Stimulated activated naive B cell treated with anti-CD40 and anti-IgM and Interleukin-4, amounts not matched to agents 10 μg/mL and 1 μg/mL and 100 μg/mL, for 72 hours (primary cell): ENCODE data around the gene POLR2B.
"Not testable (repeated sequence)": the region's sequence is repeated elsewhere in the genome, so short reads cannot be mapped to it uniquely, and the experiment has no call there.

Experiments
- ATAC-seq, 2 donors: fragments of 150-1000 bp; cut with Tn5 transposase; replicated peaks; 2 replicates each; pipeline ENCODE4 v1.10.0; 2021; ENCODE audit warnings: moderate library complexity in 1 of 2
- DNase-seq: peaks from one replicate; pipeline ENCODE4 v3.0.0; 2021
- H3K27ac Mint-ChIP-seq: one replicate; pipeline ENCODE4 v1.8.0; 2022; ENCODE audit warnings: mild to moderate bottlenecking, mixed read lengths
- H3K27me3 Mint-ChIP-seq, 2 donors: one replicate each; pipeline ENCODE4 v1.8.0; 2022; ENCODE audit warnings: mixed read lengths in 2 of 2
- H3K36me3 Mint-ChIP-seq, 2 donors: one replicate each; pipeline ENCODE4 v1.8.0; 2022; ENCODE audit warnings: mixed read lengths in 2 of 2, mild to moderate bottlenecking in 1 of 2
- H3K4me1 Mint-ChIP-seq, 2 donors: one replicate each; pipeline ENCODE4 v1.8.0; 2022; ENCODE audit warnings: mixed read lengths in 2 of 2, mild to moderate bottlenecking in 1 of 2
- H3K4me3 Mint-ChIP-seq, 2 donors: one replicate each; pipeline ENCODE4 v1.8.0; 2022; ENCODE audit warnings: mild to moderate bottlenecking in 2 of 2, mixed read lengths in 2 of 2, moderate library complexity in 1 of 2
- H3K9me3 Mint-ChIP-seq, 2 donors: one replicate each; pipeline ENCODE4 v1.8.0; 2022; ENCODE audit warnings: mixed read lengths in 2 of 2, mild to moderate bottlenecking in 1 of 2

The POLR2B gene

GRCh38 chr4:57051524-57051923 is 72.8 kb downstream of the POLR2B start:
- H3K4me3 Mint-ChIP-seq, result no peak overlapping the region
- H3K4me1 Mint-ChIP-seq, result no peaks in the 10 kb centered on the region
- H3K36me3 Mint-ChIP-seq, result no peaks in the 10 kb centered on the region
- H3K27me3 Mint-ChIP-seq, result no peaks in the 10 kb centered on the region
- no peak overlapping the region for H3K27ac Mint-ChIP-seq
- DNase-seq (no peak), ATAC-seq (no peak)
- H3K9me3 Mint-ChIP-seq, result peaks cover 6 to 7% of the 10 kb centered on the region in 2 donors

- ATAC-seq (no peak), DNase-seq (no peak)
- no peaks in the 10 kb centered on the region for H3K27me3 Mint-ChIP-seq
- H3K27ac Mint-ChIP-seq, result no peak overlapping the region
- H3K4me3 Mint-ChIP-seq, result no peak overlapping the region
- H3K9me3 Mint-ChIP-seq, result no peaks in the 10 kb centered on the region
- H3K36me3 Mint-ChIP-seq, result no peaks in the 10 kb centered on the region
- no peaks in the 10 kb centered on the region for H3K4me1 Mint-ChIP-seq
These were observed 74.8 kb downstream of the POLR2B start for GRCh38 chr4:57053508-57053907.

GRCh38 chr4:57055886-57056285 is 77.2 kb downstream of the POLR2B start:
- Mint-ChIP-seq H3K27me3 (no peaks in the 10 kb centered on the region), H3K4me1 (peaks cover 3 to 6% of the 10 kb centered on the region in 2 donors), H3K36me3 (no peaks in the 10 kb centered on the region), H3K27ac (no peak overlapping the region), H3K9me3 (no peaks in the 10 kb centered on the region), H3K4me3 (no peak overlapping the region)
- DNase-seq (no peak), ATAC-seq (no peak)

GRCh38 chr4:57059890-57060716 is 81.4 kb downstream of the POLR2B start:
- Mint-ChIP-seq H3K9me3 (no peaks in the 10 kb centered on the region), H3K4me3 (no peak overlapping the region), H3K27ac (no peak overlapping the region), H3K36me3 (no peaks in the 10 kb centered on the region), H3K4me1 (peaks cover 3 to 6% of the 10 kb centered on the region in 2 donors), H3K27me3 (no peaks in the 10 kb centered on the region)
- DNase-seq, result no peak
- no peak for ATAC-seq

- H3K4me3 Mint-ChIP-seq, H3K36me3 Mint-ChIP-seq, H3K9me3 Mint-ChIP-seq, H3K27ac Mint-ChIP-seq, H3K4me1 Mint-ChIP-seq, DNase-seq, ATAC-seq, H3K27me3 Mint-ChIP-seq: not testable (repeated sequence)
These were observed 82.0 kb downstream of the POLR2B start for GRCh38 chr4:57060717-57061067.

- H3K4me1 Mint-ChIP-seq, result peaks cover 3 to 6% of the 10 kb centered on the region in 2 donors
- H3K27ac Mint-ChIP-seq, result no peak overlapping the region
- DNase-seq, result no peak
These were observed 82.7 kb downstream of the POLR2B start for GRCh38 chr4:57061395-57061794.

GRCh38 chr4:57063518-57063917 is 84.8 kb downstream of the POLR2B start:
- Mint-ChIP-seq H3K27me3 (no peaks in the 10 kb centered on the region), H3K4me1 (peaks cover 3 to 6% of the 10 kb centered on the region in 2 donors), H3K9me3 (no peaks in the 10 kb centered on the region), H3K27ac (no peak overlapping the region), H3K36me3 (no peaks in the 10 kb centered on the region), H3K4me3 (no peak overlapping the region)
- DNase-seq (no peak), ATAC-seq (no peak)

More at GRCh38 chr4:57061395-57061794, 82.7 kb downstream of the POLR2B start:
- Mint-ChIP-seq H3K36me3 (no peaks in the 10 kb centered on the region), H3K27me3 (no peaks in the 10 kb centered on the region), H3K9me3 (no peaks in the 10 kb centered on the region), H3K4me3 (no peak overlapping the region)
- ATAC-seq, result no peak

- no peaks in the 10 kb centered on the region for H3K36me3 Mint-ChIP-seq
- no peak for DNase-seq
- no peak for ATAC-seq
- no peaks in the 10 kb centered on the region for H3K27me3 Mint-ChIP-seq
- peaks cover 3 to 6% of the 10 kb centered on the region in 2 donors for H3K4me1 Mint-ChIP-seq
- no peak overlapping the region for H3K4me3 Mint-ChIP-seq
- no peaks in the 10 kb centered on the region for H3K9me3 Mint-ChIP-seq
- H3K27ac Mint-ChIP-seq, result no peak overlapping the region
These were observed 85.4 kb downstream of the POLR2B start for GRCh38 chr4:57064120-57064519.

- Mint-ChIP-seq H3K9me3 (no peaks in the 10 kb centered on the region), H3K27ac (no peak overlapping the region), H3K4me3 (no peak overlapping the region), H3K4me1 (peaks cover 0 to 3% of the 10 kb centered on the region in 2 donors), H3K27me3 (no peaks in the 10 kb centered on the region), H3K36me3 (no peaks in the 10 kb centered on the region)
- ATAC-seq (no peak), DNase-seq (no peak)
These were observed 86.4 kb downstream of the POLR2B start for GRCh38 chr4:57064811-57065711.

- H3K27ac Mint-ChIP-seq, result no peak overlapping the region
- DNase-seq (no peak), ATAC-seq (no peak)
- H3K4me1 Mint-ChIP-seq, result peaks cover 0 to 1% of the 10 kb centered on the region in 2 donors
- no peak overlapping the region for H3K4me3 Mint-ChIP-seq
- no peaks in the 10 kb centered on the region for H3K9me3 Mint-ChIP-seq
- H3K27me3 Mint-ChIP-seq, result no peaks in the 10 kb centered on the region
- no peaks in the 10 kb centered on the region for H3K36me3 Mint-ChIP-seq
These were observed 87.2 kb downstream of the POLR2B start for GRCh38 chr4:57065730-57066482.

GRCh38 chr4:57068237-57068981 is 89.7 kb downstream of the POLR2B start:
- Mint-ChIP-seq H3K4me1 (peaks cover 0 to 1% of the 10 kb centered on the region in 2 donors), H3K4me3 (no peak overlapping the region), H3K27ac (no peak overlapping the region), H3K27me3 (no peaks in the 10 kb centered on the region), H3K9me3 (no peaks in the 10 kb centered on the region), H3K36me3 (no peaks in the 10 kb centered on the region)
- DNase-seq (no peak), ATAC-seq (no peak)

- H3K4me1 Mint-ChIP-seq, result peaks cover 0 to 1% of the 10 kb centered on the region in 2 donors
- no peaks in the 10 kb centered on the region for H3K9me3 Mint-ChIP-seq
- H3K36me3 Mint-ChIP-seq, result no peaks in the 10 kb centered on the region
- ATAC-seq (no peak), DNase-seq (no peak)
- no peak overlapping the region for H3K4me3 Mint-ChIP-seq
- no peak overlapping the region for H3K27ac Mint-ChIP-seq
- no peaks in the 10 kb centered on the region for H3K27me3 Mint-ChIP-seq
These were observed 91.8 kb downstream of the POLR2B start for GRCh38 chr4:57070461-57070860.

GRCh38 chr4:57071326-57071725 is 92.6 kb downstream of the POLR2B start:
- no peaks in the 10 kb centered on the region for H3K9me3 Mint-ChIP-seq
- no peak for DNase-seq
- no peak for ATAC-seq
- H3K36me3 Mint-ChIP-seq, result no peaks in the 10 kb centered on the region
- H3K4me3 Mint-ChIP-seq, result no peak overlapping the region
- peaks cover 0 to 1% of the 10 kb centered on the region in 2 donors for H3K4me1 Mint-ChIP-seq
- H3K27me3 Mint-ChIP-seq, result no peaks in the 10 kb centered on the region
- H3K27ac Mint-ChIP-seq, result no peak overlapping the region

- peaks cover 0 to 1% of the 10 kb centered on the region in 2 donors for H3K4me1 Mint-ChIP-seq
- no peaks in the 10 kb centered on the region for H3K36me3 Mint-ChIP-seq
- ATAC-seq (no peak), DNase-seq (no peak)
- H3K27ac Mint-ChIP-seq, result no peak overlapping the region
- H3K4me3 Mint-ChIP-seq, result no peak overlapping the region
- no peaks in the 10 kb centered on the region for H3K9me3 Mint-ChIP-seq
- no peaks in the 10 kb centered on the region for H3K27me3 Mint-ChIP-seq
These were observed 94.9 kb downstream of the POLR2B start for GRCh38 chr4:57073559-57073958.
